Esophagus muscularis mucosa (tissue), 4 donors: Measurements from ENCODE around the gene BRF1. TPM values are rescaled to one million over a fixed set of nuclear protein-coding genes. Genes with fewer than 3 reads are reported as not detected.

Experiments
- DNase-seq: peaks from one replicate; pipeline ENCODE4 v3.0.0-alpha.2; 2017; ENCODE audit errors: extremely low spot score
- H3K27ac ChIP-seq, 4 donors: fragments of 200-600 bp; sonication (generic); replicated peaks in 1 of 4; 1 replicate in 3 of 4; 2 replicates in 1 of 4; pipeline ENCODE4 v1.5.1; 2016 to 2019; ENCODE audit warnings: mild to moderate bottlenecking in 1 of 4
- H3K27me3 ChIP-seq, 4 donors: fragments of 200-600 bp; sonication (generic); one replicate each; pipeline versions ENCODE4 v1.5.1 to v1.6.0; 2016 to 2019
- H3K36me3 ChIP-seq, 4 donors: fragments of 200-600 bp; sonication (generic); one replicate each; pipeline ENCODE4 v1.5.1; 2016 to 2019
- H3K4me1 ChIP-seq, 4 donors: fragments of 200-600 bp; sonication (generic); one replicate each; pipeline ENCODE4 v1.5.1; 2016 to 2019
- H3K4me3 ChIP-seq, 4 donors: fragments of 200-600 bp; sonication (generic); 1 replicate in 2 of 4; 2 replicates in 2 of 4; pipeline ENCODE4 v1.5.1; 2016 to 2019; ENCODE audit warnings: mild to moderate bottlenecking in 4 of 4, moderate library complexity in 1 of 4
- H3K9me3 ChIP-seq, 4 donors: fragments of 200-600 bp; sonication (generic); 1 replicate in 3 of 4; 2 replicates in 1 of 4; pipeline ENCODE4 v1.5.1; 2016 to 2019
- CTCF ChIP-seq, 3 experiments: fragments of 200-600 bp in 2 of 3; fragments of 450-650 bp in 1 of 3; sonication (generic) in 2 of 3; IDR thresholded peaks; one replicate each; pipeline ENCODE4 v1.5.1; 2017 to 2019; ENCODE audit warnings: antibody characterized with exemption in 3 of 3, mild to moderate bottlenecking in 2 of 3, moderate library complexity in 1 of 3
- EP300 ChIP-seq: sonication (generic); formaldehyde crosslinking; IDR thresholded peaks from one replicate; pipeline ENCODE4 v1.6.1; 2017; ENCODE audit warnings: antibody characterized with exemption
- POLR2A ChIP-seq: fragments of 450-650 bp; IDR thresholded peaks from one replicate; pipeline ENCODE4 v1.6.1; 2017; ENCODE audit warnings: antibody characterized with exemption, moderate library complexity, mild to moderate bottlenecking, low read depth
- POLR2AphosphoS5 ChIP-seq, 2 donors: sonication (generic); formaldehyde crosslinking; IDR thresholded peaks; one replicate each; pipeline ENCODE4 v1.6.1; 2017; ENCODE audit warnings: antibody characterized with exemption in 2 of 2
- WGBS: methylation state at CpG from one replicate; pipeline ENCODE4 v1.1.5; 2018; 5-methylcytosine and 5-hydroxymethylcytosine counted together
- intact Hi-C: fragments of 100-400 bp; cut with DNase I; formaldehyde crosslinking; loops from one replicate; pipeline ENCODE4 v1.15.1; 2023
- total RNA-seq, 4 donors: library from RNA; depleted of rRNA; stranded (reverse); fragments of >200 nt; gene quantifications; one replicate each; pipeline versions ENCODE4 v1.1.0 to v1.2.1, GENCODE V29; 2016

The BRF1 gene
- total RNA-seq, 4 donors from 2014 or later = 23.0 to 47.3 (median 41.4) TPM

- Histone ChIP-seq H3K4me1 (peaks cover 0 to 12% (median 0%) of the 10 kb centered on the region in 4 donors), H3K36me3 (peaks cover 7 to 81% (median 31%) of the 10 kb centered on the region in 4 donors), H3K4me3 (no peak overlapping the region), H3K9me3 (no peaks in the 10 kb centered on the region), H3K27me3 (no peaks in the 10 kb centered on the region), H3K27ac (no peak overlapping the region)
- 91% methylated on average over 7 of the region's 7 CpGs for WGBS
- intact Hi-C loops = no loop called here
- TF ChIP-seq POLR2A (no peak), EP300 (no peak), CTCF (IDR thresholded peaks at IDR 0.05) (no peak), POLR2AphosphoS5 (IDR thresholded peaks at IDR 0.05) (no peak)
- no peak for DNase-seq
Measured at GRCh38 chr14:105258846-105259245, 42.0 kb downstream of the BRF1 start.

- 92% methylated on average over 15 of the region's 15 CpGs for WGBS
Measured at GRCh38 chr14:105257464-105257863, 43.3 kb downstream of the BRF1 start.

GRCh38 chr14:105256292-105256960 is 44.4 kb downstream of the BRF1 start:
- H3K9me3 ChIP-seq = no peaks in the 10 kb centered on the region
- 89% methylated on average over 14 of the region's 19 CpGs for WGBS
- no peaks in the 10 kb centered on the region for H3K27me3 ChIP-seq
- H3K4me3 ChIP-seq = no peak overlapping the region
- intact Hi-C loops = no loop called here
- no peak overlapping the region for H3K27ac ChIP-seq
- H3K4me1 ChIP-seq = peaks cover 0 to 12% (median 1%) of the 10 kb centered on the region in 4 donors
- TF ChIP-seq EP300 (no peak), CTCF (IDR thresholded peaks at IDR 0.05) (no peak), POLR2A (no peak), POLR2AphosphoS5 (IDR thresholded peaks at IDR 0.05) (no peak)
- DNase-seq = no peak
- peaks cover 7 to 85% (median 44%) of the 10 kb centered on the region in 4 donors for H3K36me3 ChIP-seq

More at GRCh38 chr14:105257464-105257863, 43.3 kb downstream of the BRF1 start:
- Histone ChIP-seq H3K4me1 (peaks cover 0 to 12% (median 0%) of the 10 kb centered on the region in 4 donors), H3K4me3 (no peak overlapping the region), H3K9me3 (no peaks in the 10 kb centered on the region), H3K36me3 (peaks cover 7 to 85% (median 39%) of the 10 kb centered on the region in 4 donors), H3K27me3 (no peaks in the 10 kb centered on the region), H3K27ac (no peak overlapping the region)
- intact Hi-C loops = no loop called here
- no peak for DNase-seq
- TF ChIP-seq POLR2A (no peak), CTCF (IDR thresholded peaks at IDR 0.05) (no peak), POLR2AphosphoS5 (IDR thresholded peaks at IDR 0.05) (no peak), EP300 (no peak)

- no peak overlapping the region for H3K27ac ChIP-seq
- H3K36me3 ChIP-seq = peaks cover 7 to 85% (median 51%) of the 10 kb centered on the region in 4 donors
- intact Hi-C loops = no loop called here
- no peak overlapping the region for H3K4me3 ChIP-seq
- H3K9me3 ChIP-seq = no peaks in the 10 kb centered on the region
- no peak for DNase-seq
- WGBS = 68% methylated on average over 3 of the region's 6 CpGs
- no peak for TF ChIP-seq POLR2A
- TF ChIP-seq POLR2AphosphoS5 (IDR thresholded peaks at IDR 0.05) = no peak
- no peak for TF ChIP-seq EP300
- TF ChIP-seq CTCF (IDR thresholded peaks at IDR 0.05) = no peak
- peaks cover 6 to 13% (median 8%) of the 10 kb centered on the region in 4 donors for H3K4me1 ChIP-seq
- no peaks in the 10 kb centered on the region for H3K27me3 ChIP-seq
Measured at GRCh38 chr14:105255021-105255507, 45.7 kb downstream of the BRF1 start.
